Activated CD8-positive, alpha-beta memory T cell treated with anti-CD3 and anti-CD28 coated beads, Interleukin-2, amount 50 U/mL, for 24 hours (primary cell): ENCODE data around the gene LEMD1.

Source experiments
- DNase-seq: peaks from one replicate; pipeline ENCODE4 v3.0.0-alpha.2; 2020; ENCODE audit errors: extremely low read depth

The LEMD1 gene

GRCh38 chr1:205354259-205355074 lies 67.4 kb downstream of the LEMD1 start:
- peak; percentile 18 for DNase-seq

DNA sequence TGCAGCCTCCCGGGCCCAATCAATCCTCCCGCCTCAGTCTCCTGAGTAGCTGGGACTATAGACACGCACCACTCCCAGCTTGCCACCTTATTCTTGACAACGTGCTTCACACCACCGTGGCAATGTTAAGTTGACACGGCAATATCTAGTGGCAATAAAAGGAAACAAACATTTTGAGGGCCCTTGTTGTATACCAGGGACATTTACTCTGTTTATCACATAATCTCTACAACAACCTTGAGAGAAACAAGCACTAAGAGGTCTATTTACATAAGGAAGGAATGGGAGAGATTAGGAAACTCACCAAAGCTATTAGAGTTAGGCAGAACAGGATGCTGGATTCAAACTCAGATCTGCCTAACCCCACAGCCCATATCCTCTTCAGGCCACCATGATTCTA lies 68.2 kb downstream of the LEMD1 start:
- no peak for DNase-seq

DNA sequence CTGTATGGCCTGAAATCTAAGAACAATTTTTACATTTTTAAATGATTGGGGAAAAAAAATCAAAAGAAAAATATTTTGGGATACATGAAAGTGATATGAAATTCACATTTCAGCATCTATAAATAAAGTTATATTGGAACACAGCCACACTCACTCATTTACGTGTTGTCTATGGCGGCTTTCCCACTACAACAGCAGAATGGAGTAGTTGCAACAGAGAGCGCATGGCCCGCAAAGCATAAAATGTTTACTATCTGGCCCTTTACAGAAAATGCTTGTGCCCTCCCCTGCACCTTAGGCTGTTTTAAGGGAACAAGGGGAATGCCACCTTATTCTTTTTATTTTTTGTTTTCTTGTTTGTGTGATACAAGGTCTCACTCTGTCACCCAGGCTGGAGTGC lies 68.7 kb downstream of the LEMD1 start:
- DNase-seq, result no peak

GRCh38 chr1:205351984-205352713 lies 69.7 kb downstream of the LEMD1 start:
- no peak for DNase-seq

- no peak for DNase-seq
Measured at GRCh38 chr1:205350691-205351141, 71.1 kb downstream of the LEMD1 start.

- no peak for DNase-seq
Measured at GRCh38 chr1:205350124-205350523, 71.7 kb downstream of the LEMD1 start.

GRCh38 chr1:205348554-205349487 lies 73.0 kb downstream of the LEMD1 start:
- no peak for DNase-seq

DNA sequence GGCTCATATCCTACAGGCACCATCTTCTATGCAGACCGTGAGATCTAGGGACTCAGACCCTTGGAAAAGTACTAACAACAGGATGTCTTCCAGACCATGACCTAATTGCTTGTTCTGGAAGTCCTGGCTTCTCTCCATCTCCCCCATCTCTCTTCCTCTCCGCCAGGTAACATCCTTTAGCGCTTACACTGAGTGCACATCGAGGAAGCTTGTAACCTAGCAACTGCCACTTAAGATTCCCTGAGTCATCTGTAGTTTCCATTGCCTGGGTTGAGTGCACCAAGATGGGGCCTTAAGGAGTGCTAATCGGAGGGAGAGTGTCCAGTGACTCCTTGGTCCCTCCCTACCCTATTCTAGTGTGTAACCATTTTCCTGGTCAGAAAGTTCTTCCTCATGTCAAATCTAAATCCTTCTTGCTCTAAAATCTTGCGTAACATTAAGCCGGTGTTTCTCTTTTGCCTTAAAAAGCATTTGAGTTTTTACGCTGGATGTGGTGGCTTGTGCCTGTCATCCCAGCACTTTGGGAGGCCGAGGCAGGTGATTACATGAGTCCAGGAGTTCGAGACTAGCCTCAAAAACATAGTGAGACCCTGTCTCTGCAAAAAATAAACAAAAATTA lies 74.8 kb downstream of the LEMD1 start:
- DNase-seq, result no peak

DNA sequence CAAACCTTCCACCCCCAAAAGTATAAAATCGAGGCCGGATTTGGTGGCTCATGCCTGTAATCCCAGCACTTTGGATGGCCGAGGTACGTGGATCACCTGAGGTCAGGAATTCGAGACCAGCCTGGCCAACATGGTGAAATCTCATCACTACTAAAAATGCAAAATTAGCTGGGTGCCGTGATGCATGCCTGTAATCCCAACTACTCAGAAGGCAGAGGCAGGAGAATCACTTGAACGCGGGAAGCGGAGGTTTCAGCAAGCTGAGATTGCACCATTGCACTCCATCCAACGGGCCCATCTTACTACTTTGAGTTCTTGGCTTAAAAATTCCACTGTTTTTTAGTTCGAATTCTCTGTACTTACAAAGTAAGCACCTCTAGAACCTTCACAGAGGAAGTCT lies 76.1 kb downstream of the LEMD1 start:
- no peak for DNase-seq

- DNase-seq, result no peak
Measured at GRCh38 chr1:205344066-205344928, 77.6 kb downstream of the LEMD1 start.

DNA sequence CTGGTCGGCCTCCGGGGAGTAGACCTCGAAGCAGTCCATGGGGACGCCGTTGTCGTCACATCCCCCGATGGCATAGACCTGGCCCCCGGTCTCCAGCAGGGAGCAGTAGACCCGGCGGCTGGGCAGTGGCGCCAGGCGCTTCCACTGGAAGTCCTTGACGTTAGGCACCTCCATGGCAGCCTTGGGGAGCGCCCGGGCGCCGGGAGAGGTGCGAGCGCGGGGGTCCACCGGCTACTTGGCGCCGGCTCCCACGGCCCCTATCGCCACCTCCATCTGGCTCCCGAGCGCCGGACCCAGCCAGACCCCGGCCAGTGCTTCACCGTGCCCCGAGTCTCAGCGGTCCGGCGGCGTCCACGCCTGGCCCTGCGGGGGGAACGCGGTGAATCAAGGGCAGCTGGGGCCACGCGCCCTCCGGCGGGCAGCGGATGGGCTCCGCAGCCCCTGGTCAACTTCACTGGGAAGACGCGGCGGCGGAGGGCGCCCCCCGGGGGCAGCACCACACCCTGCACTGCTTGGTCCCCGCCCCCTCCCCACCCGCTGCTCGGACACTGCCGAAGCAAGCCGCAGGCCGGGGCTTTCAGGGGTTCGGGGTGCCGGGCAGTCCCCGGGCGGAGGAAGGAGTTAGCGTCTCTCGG lies 78.3 kb downstream of the LEMD1 start:
- DNase-seq, result no peak

DNA sequence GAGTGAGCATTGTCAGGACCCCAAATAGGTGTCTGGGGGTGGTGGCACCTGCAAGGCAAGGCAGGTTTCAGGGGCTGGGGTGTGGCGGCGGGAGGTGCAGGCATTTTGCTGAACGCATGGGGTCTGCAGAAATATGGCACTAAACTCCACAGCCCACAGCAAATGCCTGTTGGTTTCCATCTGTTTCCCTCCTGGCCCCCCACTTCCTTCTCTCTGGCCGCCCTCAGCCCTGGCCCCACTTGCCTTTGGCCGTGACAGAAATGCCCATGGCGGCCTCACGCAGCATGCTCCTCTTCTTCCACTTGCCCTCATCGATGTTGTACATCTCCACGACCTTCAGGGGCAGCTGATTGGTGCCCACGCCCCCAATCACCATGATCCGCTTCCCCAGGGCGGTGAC lies 78.9 kb downstream of the LEMD1 start:
- DNase-seq, result no peak

DNA sequence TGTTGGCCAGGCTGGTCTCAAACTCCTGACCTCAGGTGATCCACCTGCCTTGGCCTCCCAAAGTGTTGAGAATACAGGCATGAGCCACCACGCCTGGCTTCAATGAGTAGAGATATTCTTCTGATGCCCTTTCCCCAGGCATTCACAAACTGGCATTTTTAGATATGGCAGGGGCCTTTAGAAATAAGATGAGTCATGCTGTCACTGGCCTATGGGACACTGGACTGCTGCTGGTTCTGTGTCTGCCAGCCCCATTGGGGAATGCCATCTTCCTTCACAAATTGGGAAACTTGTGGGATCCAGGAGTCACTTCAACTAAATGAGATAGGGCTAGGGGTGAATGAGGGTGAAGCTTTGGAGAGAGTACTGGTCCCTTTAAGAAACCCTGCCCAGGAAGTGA lies 81.2 kb downstream of the LEMD1 start:
- no peak for DNase-seq

GRCh38 chr1:205339717-205340116 lies 82.1 kb downstream of the LEMD1 start:
- no peak for DNase-seq

DNA sequence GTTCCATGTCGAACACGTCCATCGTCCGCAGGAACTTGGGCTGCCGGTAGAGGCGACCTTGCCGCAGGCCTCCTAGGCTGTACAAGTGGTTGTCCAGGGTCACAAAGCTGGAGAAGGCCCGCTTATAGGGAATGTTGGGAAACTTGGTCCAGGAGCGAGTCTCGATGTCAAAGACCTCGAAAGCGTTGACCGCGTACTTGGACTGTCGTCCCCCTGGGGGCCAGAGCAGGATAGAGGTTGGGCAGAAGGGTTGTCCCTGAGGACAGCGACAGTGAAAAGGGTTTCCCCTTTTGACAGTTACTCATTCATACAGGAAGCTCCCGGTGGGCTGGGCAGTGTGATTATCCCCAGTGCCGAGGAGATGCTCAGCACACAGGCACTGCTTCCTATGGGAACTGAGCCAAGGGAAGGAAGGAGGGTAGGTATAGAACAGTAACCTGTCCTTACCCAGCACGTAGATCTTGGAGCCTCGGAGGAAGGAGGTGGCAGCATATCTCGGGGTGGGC lies 82.6 kb downstream of the LEMD1 start:
- no peak for DNase-seq

GRCh38 chr1:205338011-205338410 lies 83.8 kb downstream of the LEMD1 start:
- DNase-seq, result no peak

GRCh38 chr1:205337481-205337880 lies 84.4 kb downstream of the LEMD1 start:
- DNase-seq, result no peak

GRCh38 chr1:205335692-205336091 lies 86.2 kb downstream of the LEMD1 start:
- DNase-seq, result peak; percentile 48

DNA sequence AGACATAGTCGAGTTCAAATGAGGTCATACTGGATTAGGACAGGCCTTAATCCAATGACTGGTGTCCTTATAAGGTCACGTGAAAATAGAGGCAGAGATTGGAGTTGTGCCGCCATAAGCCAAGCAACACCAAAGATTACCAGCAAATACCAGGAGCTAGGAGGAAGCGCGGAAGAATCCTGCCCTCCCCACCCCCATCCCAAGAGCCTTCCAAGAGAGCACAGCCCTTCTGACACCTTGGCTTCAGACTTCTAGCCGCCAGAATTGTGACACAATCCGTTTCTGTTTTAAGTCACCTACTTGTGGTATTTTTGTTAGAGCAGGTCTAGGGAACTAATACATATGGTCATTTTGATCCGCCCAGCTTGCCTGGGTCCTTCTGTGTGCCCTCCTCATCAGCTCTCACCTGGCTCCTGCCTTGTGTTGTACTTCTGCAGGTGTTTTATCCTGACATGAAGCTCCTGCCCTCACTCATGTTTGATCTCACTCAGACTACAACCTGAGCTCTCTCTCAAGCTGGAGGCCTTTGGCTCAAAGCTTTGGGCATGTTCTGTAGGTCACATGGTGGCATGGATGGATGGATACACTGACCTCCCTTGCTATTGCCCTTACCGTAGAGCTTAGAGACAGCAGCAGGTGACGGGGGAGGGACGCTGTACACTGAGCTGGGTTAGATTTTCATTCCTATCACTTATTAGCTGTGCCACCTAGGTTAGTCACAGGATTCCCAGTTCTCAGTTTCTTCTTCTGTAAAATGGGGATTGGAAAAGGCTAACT lies 89.7 kb downstream of the LEMD1 start:
- no peak for DNase-seq
